DMS 273 (cell line): ENCODE data around the gene ARHGAP5.
A peak's percentile ranks its signal among the peaks of the same experiment; 100 is the strongest.
"Not testable (repeated sequence)": the region's sequence is repeated elsewhere in the genome, so short reads cannot be mapped to it uniquely, and the experiment has no call there.

Source experiments
- DNase-seq: peaks from one replicate; lab custom pipeline; 2025; ENCODE audit not compliant: unreplicated experiment; lab: John Stamatoyannopoulos, UW

ARHGAP5 gene

GRCh38 chr14:32109676-32110547 lies 32.8 kb downstream of the ARHGAP5 start:
- DNase-seq: no peak

- no peak for DNase-seq
Observed at GRCh38 chr14:32110548-32110896, 33.4 kb downstream of the ARHGAP5 start.

- DNase-seq: no peak
Observed at GRCh38 chr14:32121536-32121935, 44.4 kb downstream of the ARHGAP5 start.

- no peak for DNase-seq
Observed at GRCh38 chr14:32121948-32122347, 44.8 kb downstream of the ARHGAP5 start.

- DNase-seq: not testable (repeated sequence)
Observed at GRCh38 chr14:32126899-32127730, 50.0 kb downstream of the ARHGAP5 start.

GRCh38 chr14:32127731-32128654 lies 50.9 kb downstream of the ARHGAP5 start:
- DNase-seq: not testable (repeated sequence)

- DNase-seq: no peak
Observed at GRCh38 chr14:32128703-32129102, 51.6 kb downstream of the ARHGAP5 start.

GRCh38 chr14:32129124-32129523 lies 52.0 kb downstream of the ARHGAP5 start:
- no peak for DNase-seq

- DNase-seq: not testable (repeated sequence)
Observed at GRCh38 chr14:32131689-32132088, 54.6 kb downstream of the ARHGAP5 start.

- DNase-seq: peak; percentile 13
Observed at GRCh38 chr14:32134448-32135097, 57.5 kb downstream of the ARHGAP5 start.

- DNase-seq: no peak
Observed at GRCh38 chr14:32136027-32136825, 59.1 kb downstream of the ARHGAP5 start.

DNA sequence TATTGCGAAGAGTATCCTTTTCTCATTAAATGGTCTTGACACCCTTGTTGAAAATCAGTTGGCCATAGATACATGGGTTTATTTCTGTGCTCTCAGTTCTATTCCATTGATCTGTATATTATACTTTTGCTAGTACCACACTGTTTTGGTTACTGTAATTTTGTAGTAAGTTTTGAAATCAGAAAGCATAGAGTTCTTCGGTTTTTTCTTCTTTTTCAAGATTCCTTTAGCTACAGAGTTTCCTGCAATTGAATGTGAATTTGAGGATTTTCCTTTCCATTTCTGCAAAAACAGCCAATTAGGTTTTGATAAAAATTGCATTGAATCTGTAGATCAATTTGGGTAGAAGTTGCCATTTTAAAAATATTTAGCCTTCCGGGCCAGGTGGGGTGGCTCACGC lies 60.2 kb downstream of the ARHGAP5 start:
- DNase-seq: no peak

DNA sequence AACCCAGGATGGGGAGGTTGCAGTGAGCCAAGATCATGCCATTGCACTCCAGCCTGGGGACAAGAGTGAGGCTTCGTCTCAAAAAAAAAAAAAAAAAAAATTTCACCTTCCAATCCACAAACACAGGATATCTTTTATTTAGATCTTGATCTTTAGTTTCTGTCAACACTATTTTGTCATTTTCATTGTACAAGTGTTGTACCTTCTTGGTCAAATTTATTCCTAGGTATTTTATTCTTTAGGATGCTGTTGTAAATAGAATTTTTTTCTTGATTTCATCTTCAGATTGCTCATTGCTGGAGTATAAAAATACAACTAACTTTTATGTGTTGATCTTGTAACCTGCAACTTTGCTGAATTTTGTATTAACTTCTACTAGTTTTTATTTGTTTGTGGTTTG lies 60.8 kb downstream of the ARHGAP5 start:
- DNase-seq: no peak

GRCh38 chr14:32142341-32142740 lies 65.2 kb downstream of the ARHGAP5 start:
- no peak for DNase-seq

DNA sequence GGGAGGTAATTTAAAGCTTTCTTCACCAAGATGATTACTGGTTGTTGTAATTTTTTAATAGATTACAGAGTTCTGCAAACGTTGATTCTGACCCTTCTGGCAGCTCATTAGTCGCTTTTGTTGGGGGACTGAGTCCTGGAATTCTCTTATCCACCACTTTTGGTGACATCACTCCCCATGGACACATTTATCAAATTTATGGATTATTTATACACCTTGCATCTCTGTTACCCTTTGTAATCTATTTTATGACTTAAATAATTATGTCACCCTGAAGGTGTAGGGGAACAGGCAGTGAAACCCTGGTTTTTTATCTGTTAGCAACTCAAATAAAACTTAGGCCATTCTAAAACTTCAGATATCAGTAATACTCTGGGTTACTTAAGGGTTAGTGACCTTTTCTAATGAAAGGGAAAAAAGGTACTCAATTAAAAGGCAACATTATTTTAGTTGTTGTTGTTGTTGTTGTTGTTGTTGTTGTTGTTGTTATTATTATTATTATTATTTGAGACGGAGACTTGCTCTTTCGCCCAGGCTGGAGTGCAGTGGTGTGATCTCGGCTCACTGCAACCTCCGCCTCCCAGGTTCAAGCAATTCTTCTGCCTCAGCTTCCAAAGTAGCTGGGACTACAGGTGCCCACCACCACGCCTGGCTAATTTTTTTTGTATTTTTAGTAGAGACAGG lies 65.8 kb downstream of the ARHGAP5 start:
- no peak for DNase-seq

DNA sequence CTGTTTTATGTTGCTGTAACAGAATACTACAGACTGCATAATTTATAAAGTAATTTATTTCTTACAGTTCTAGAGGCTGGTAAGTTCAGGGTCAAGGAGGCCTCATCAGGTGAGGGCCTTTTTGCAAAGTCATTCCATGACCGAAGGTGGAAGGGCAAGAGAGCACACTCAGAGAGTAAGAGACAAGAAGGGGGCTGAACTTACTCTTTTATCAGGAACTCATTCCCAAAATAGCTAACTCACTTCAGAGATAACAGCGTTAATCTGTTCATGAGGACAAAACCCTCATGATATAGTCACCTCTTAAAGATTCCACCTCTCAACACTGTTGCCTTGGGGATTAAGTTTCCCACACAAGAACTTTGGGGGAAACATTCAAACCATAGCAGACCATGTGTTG lies 73.3 kb downstream of the ARHGAP5 start:
- DNase-seq: no peak

- DNase-seq: no peak
Observed at GRCh38 chr14:32166029-32166428, 88.9 kb downstream of the ARHGAP5 start.

DNA sequence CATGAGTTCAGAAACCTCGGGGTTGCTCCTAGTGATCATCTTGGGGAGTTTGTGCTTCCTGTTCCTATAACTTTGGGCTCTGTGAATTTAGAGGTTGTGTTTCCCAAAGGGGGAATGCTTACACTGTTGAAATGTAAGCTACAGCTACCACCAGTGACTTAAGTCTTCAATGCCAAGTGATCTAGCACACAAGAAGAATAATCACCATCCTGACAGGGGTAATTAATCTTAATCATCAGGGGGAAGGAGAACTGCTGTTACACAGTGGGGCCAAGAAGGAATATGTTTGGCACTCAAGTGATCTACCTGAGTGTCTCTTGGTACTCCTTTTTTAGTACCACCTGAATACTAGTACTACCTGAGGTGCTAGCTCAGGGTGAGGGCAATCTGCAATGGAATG lies 89.8 kb downstream of the ARHGAP5 start:
- DNase-seq: no peak

DNA sequence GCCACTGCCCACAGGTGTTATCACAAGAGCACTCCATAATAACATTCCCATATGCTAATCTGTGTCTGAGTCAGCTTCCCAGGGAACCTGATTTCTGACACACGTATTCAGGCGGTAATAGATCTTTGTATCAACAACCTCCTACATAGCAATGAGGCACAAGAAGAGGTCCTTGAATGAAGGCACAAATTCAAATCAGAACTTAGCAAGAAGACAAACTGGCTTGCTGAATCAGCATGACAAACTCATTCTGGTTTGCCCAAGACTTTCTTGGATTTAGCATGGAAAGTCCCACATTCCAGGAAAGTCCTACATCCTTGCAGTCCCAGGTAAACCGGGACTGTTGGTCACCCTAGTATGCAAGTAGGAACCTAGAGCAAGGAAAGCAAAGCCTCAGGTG lies 90.8 kb downstream of the ARHGAP5 start:
- DNase-seq: no peak
